GM21360 (cell line): ENCODE results near the gene KHNYN.
"Not testable (repeated sequence)": the region's sequence is repeated elsewhere in the genome, so short reads cannot be mapped to it uniquely, and the experiment has no call there.

Experiments used
- ATAC-seq: cut with Tn5 transposase; IDR thresholded peaks from one replicate; pipeline ENCODE4 v1.9.1; 2021; ENCODE audit warnings: mild to moderate bottlenecking, moderate library complexity; ENCODE audit not compliant: unreplicated experiment

KHNYN gene

GRCh38 chr14:24437020-24437735 lies 7.4 kb downstream of the KHNYN start:
- ATAC-seq, result no peak

GRCh38 chr14:24437736-24438067 lies 7.9 kb downstream of the KHNYN start:
- no peak for ATAC-seq

- no peak for ATAC-seq
Observed at GRCh38 chr14:24438223-24439097, 8.7 kb downstream of the KHNYN start.

DNA sequence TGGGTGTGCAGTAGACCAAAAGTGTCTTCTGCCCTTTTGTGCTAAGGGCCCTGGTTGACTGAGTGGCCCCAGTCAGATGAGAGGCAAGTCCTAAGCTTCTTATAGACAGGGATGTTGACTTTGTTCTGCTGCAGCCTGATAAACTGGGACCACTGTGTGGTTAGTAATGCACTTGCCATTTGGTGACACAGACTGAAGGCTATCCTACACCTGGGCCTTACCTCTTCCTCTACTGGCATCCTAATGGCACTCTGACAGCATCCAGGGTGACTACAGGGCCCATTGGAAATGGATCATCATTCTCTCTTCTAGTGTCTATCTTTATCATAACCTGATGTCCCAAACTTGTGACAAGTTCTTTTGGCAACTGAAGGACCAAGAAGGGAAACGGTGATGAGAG lies 9.5 kb downstream of the KHNYN start:
- ATAC-seq, result no peak

DNA sequence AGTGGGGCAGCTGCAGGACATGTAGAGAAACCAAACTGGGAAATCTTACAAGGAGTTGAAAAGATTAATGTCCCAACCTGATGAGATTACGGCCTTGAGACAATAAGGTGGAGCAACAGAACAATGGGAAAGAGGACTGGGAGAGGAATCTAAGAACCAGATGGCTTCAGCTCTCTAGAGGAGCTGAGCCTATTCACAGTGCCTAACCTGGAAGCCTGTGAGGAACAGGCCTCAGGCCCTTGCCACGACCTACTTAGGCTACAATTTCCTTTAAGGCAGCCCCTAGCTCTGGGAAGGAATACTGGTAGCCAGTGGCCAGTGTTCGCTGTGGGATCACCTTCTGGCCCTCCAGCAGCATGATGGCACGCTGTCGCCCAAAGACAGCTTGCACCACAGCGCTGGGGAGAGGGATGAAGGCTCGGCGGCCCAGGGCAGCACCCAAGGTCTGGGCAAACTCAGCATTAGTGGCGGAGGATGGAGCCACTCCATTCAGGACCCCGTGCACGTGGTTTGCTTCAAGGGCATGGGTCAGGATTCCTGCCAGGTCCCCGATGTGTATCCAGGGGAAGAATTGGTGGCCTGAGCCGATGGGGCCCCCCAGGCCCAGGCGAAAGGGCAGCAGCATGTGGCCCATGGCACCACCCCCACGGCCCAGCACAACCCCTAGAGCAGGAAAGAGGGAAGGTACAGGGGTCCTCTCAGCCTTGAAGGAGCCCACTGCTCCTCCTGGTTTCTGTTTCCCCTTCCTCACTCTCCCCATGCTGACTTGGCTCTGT lies 10.3 kb downstream of the KHNYN start:
- ATAC-seq, result no peak

DNA sequence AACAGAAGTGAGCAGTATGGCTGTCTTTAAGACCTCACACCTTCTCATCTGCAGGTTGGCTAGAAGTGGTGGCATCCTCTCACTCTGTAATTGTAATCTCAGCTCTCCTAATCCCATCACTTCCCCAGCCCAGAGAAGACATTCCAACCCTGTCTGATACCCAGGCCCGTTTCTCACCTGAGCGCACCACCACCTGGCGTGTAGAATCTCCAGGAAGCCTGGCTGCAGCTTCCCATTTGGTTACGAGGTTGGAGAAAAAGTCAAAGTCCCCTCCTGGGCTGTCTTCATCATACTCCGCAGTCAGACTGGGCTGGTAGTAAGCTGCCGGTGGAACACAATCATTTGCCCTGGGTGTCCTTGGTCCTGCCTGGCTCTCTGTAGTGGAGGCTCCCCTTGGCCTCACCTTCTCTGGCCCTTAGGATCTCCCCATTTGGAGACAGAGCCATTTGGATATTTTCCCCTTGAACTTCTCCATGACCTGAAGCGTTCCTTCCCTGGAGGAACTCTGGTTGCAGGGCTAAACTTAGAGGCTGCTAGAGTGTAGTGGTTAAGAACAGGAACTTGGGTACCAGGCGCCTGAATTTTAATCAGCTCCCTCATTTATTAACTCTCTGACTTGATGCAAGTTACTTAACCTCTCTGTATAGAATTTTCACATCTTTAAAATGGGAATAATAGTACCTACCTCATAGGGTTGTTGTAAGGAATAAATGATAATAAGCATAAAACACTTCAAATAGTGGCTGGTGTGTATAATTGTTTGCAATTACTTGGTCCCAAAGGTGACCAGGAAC lies 11.0 kb downstream of the KHNYN start:
- no peak for ATAC-seq

- no peak for ATAC-seq
Observed at GRCh38 chr14:24441485-24441884, 11.7 kb downstream of the KHNYN start.

DNA sequence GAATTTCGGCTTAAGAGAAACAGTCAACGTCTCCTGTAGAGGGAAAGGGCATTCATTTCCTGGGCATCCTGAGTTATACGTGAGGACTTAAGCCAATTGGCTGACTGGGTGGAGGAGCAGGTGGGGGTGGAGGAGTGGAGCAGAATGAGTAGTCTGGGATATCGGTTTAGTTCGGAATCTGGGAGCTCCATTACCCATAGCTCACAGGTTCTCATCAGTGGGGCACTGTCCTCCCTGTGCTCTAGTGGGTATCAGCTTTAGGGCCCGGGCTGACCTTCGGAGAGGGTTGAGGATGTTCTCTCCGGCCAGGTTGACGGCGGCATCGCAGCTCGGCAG lies 12.1 kb downstream of the KHNYN start:
- no peak for ATAC-seq

- ATAC-seq, result peak; percentile 81
Observed at GRCh38 chr14:24442240-24443052, 12.7 kb downstream of the KHNYN start, which contains the start of gene SDR39U1. SDR39U1 (minus strand) TSS chr14:24442776; CDS start chr14:24442769, 7 bp downstream.

DNA sequence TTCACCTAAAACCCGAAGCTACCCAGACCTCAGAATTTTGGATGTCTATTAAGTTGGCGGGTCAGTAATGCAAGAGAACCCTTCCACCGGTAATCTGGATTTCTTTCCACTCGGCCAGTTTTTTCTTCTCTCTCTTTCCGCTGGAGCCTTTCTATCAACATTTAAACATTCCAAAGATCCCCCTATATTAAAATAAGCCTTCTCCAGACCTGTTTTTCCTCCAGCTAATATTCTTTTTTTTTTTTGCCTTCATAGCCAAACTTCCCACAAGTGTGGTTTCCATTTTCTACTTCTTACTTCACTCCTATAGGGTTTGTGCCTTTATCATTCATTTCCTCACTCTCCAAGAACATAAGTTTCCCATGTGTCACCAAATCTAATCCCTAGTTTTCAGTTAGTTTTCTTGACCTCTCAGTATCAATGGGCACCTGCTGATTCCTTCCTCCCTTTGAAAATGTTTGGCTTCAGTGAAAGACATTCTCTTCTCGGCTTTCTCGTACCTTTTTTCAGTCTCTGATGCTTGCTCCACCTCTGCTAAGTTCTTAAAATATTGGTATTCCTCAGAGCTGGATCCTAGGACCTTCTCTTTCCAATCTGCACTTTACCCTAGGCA lies 13.4 kb downstream of the KHNYN start:
- ATAC-seq, result no peak

GRCh38 chr14:24450828-24451227 lies 21.1 kb downstream of the KHNYN start:
- not testable (repeated sequence) for ATAC-seq

DNA sequence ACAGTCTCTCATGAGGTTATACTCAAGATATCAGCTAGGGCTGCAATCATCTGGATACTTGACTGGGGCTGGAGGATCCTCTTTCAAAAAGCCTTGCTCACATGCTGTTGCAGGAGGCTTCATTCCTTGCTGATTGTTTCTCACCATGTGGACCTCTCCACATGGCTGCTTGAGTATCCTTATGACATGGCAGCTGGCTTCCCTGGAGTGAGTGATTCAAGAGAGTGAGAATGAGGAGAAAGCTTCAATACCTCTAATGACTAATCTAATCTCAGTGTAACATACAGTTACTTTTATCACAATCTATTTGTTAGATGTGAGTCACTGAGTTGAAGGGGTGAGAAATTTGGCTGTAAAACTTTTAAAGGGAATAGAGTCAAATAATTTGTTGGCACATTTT lies 27.2 kb downstream of the KHNYN start:
- ATAC-seq, result no peak

- ATAC-seq, result no peak
Observed at GRCh38 chr14:24458736-24459135, 29.0 kb downstream of the KHNYN start.

- ATAC-seq, result no peak
Observed at GRCh38 chr14:24459331-24459730, 29.6 kb downstream of the KHNYN start.

GRCh38 chr14:24461336-24461735 lies 31.6 kb downstream of the KHNYN start:
- no peak for ATAC-seq

DNA sequence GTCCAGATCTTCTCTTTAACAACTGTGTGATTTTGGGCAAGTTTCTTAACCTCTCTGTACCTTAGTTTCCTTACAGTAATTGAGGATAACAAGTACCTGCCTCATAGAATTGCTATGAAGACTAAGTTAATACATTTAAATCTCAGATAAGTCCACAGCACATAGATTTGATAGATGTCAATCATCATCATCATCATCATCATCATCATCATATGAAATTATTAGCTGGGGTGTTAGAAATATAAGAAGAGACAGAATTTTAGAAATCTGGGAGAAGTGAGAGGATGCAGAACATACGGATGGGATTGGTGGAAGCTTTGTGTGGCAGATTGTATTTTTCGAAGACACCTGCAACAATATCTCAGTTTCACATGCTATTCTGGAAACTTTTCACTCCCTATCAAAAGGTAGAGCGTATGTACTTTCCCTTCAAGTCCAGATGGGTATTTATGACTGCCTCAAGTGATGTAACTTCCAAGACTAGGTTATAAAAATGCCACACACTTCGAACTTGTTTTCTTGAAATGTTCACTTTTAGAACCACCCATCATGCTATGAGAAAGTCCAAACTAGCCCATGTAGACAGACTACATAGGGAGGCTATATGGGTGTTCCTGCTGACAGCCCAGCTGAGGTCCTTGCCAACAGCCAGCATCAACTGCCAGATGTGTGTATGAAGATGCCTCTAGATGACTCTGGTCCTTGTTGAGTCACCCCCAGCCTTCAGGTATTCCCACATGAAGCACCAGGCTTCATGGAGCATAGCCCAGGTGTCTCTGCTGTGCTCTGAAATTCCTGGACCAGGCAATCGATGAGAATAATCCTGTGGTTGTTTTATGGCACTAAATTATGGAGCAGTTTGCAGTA lies 33.5 kb downstream of the KHNYN start:
- no peak for ATAC-seq

DNA sequence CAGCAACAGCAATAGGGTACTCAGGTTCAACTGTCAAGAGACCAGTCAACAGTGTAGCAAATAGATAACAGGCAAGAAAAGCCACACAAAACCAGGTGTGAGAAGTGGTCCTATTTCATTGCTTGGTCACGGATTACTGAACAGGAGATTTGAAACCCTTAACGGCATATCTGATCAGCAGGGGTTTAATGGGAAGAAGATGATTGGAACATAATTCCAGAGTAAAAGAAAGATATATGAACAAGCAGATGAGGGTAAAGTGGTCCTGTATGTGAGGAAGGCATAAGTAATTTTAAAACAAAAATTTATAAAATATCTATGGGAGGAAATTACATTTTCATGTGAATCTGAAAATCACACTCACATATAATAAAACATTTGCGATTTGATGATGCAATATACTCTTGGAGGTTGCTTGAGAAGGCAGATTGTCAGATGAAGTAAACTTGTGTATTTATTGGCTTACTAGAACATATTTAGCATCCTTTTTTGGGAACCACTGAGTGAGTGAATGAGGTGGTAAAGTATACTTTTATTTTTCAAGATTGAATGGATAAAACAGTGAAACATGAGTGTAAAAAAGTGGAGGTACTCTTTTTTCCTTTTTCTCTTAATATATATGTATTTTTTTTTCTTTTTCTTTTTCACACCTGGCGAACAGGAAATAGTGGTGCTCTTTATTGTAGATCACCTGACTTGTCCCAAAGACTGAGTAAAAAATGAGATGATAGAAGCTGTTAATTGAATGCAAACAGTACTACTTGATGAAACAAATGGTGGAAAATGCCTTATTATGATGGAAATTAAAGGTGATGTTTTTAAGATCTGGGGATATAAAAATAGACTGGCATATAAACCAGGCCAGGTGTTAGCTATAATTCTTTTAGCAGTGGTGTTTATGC lies 34.4 kb downstream of the KHNYN start:
- no peak for ATAC-seq

DNA sequence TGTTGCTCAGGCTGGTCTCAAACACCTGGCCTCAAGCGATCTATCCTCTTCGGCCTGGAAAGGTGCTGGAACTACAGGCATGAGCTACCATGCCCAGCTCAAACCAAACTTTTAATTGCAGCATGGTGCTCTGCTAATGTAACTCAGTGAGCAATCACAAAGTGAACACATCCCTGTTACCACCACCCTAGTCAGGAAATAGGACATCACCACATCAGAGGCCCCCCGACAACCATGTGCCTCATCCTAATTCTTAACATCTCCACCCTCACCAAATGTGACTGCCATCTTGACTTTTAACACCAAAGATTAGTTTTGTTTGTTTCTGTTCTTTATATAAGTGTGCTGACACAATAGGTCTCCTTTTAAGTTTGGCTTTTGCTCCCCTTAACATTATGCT lies 35.6 kb downstream of the KHNYN start:
- no peak for ATAC-seq
